ENCODE results near the gene DMD. TPM values are rescaled to one million over a fixed set of nuclear protein-coding genes. Genes with fewer than 3 reads are reported as not detected.

DMD gene
- total and polyA plus RNA-seq, 2 of the 8 experiments (the other 6 are each of a cell fraction or from before 2014, with no cell fraction given), result 4.8 to 7.4 TPM

GRCh38 chrX:31993637-31994036, 1217.7 kb downstream of the DMD start:
- H3K4ac ChIP-seq (replicated peaks; ENCODE audit: insufficient read length, low read depth, low read length), result no peak overlapping the region
- H4K91ac ChIP-seq (replicated peaks; ENCODE audit: insufficient read length, low read length), result no peak overlapping the region
- no peak overlapping the region for H4K8ac ChIP-seq (ENCODE audit: extremely low read depth, insufficient read depth, low read length)
- H2BK120ac ChIP-seq (replicated peaks; ENCODE audit: low read depth, low read length), result no peak overlapping the region
- no peaks in the 10 kb centered on the region for H4K20me1 ChIP-seq (replicated peaks in 1 of 2; ENCODE audit: control insufficient read depth in 1 of 2, insufficient read depth in 2 of 2, low read length in 2 of 2)
- ChIA-PET CTCF (ENCODE audit: partially characterized antibody) (no interaction called here), POLR2A (ENCODE audit: partially characterized antibody) (no interaction called here)
- H3K18ac ChIP-seq (ENCODE audit: extremely low read depth, low read length), result no peak overlapping the region
- no peaks in the 10 kb centered on the region for H3K23me2 ChIP-seq (ENCODE audit: low read depth, low read length)
- H3K9ac ChIP-seq (replicated peaks in 1 of 4; ENCODE audit: extremely low read depth in 1 of 4, low read depth in 3 of 4, low read length in 3 of 4), result no peak overlapping the region
- H3K36me3 ChIP-seq (ENCODE audit: control insufficient read depth in 2 of 4, insufficient read depth in 4 of 4, low read length in 3 of 4), result no peaks in the 10 kb centered on the region
- H2AFZ ChIP-seq (ENCODE audit: low read length), result no peak overlapping the region
- no peak overlapping the region for H3K4me2 ChIP-seq (ENCODE audit: insufficient read depth in 1 of 2, low read depth in 2 of 2, low read length in 2 of 2)
- H3K9me3 ChIP-seq (ENCODE audit: insufficient read depth in 2 of 2, low read depth in 1 of 2, low read length in 1 of 2), result no peaks in the 10 kb centered on the region
- no peaks in the 10 kb centered on the region for H3K79me2 ChIP-seq (ENCODE audit: control insufficient read depth in 1 of 2, insufficient read depth in 2 of 2, low read length in 2 of 2)
- H3K79me1 ChIP-seq (ENCODE audit: low read depth, low read length), result no peaks in the 10 kb centered on the region
- H2BK15ac ChIP-seq (ENCODE audit: low read length), result no peak overlapping the region
- DNase-seq (ENCODE audit: low read depth in 1 of 2, low spot score in 2 of 2), result no peak
- H3K4me1 ChIP-seq (replicated peaks in 1 of 4; ENCODE audit: control insufficient read depth in 3 of 4, insufficient read depth in 4 of 4, low read length in 3 of 4), result no peaks in the 10 kb centered on the region; a peak in 1 of 7 replicates
- no peak overlapping the region for H4K5ac ChIP-seq (ENCODE audit: insufficient read length, low read depth, low read length)
- FAIRE-seq, result no peak
- H3K27ac ChIP-seq (ENCODE audit: low read depth, low read length), result no peak overlapping the region
- no peak overlapping the region for H3K14ac ChIP-seq (ENCODE audit: insufficient read length)
- H2BK20ac ChIP-seq (ENCODE audit: low read length), result no peak overlapping the region
- no peak overlapping the region for H3K4me3 ChIP-seq (ENCODE audit: extremely low read depth in 1 of 4, insufficient read depth in 2 of 4, low read depth in 3 of 4, low read length in 4 of 4)
- H2BK5ac ChIP-seq (ENCODE audit: low read depth, low read length), result no peak overlapping the region
- WGBS, 2 experiments (ENCODE audit: extremely low coverage in 1 of 2, insufficient coverage in 1 of 2, insufficient read length in 1 of 2, insufficient replicate concordance in 2 of 2, low coverage in 1 of 2, low lambda C conversion rate in 2 of 2, missing lambda C conversion rate in 1 of 2), result 91% methylated on average over 4 of the region's 4 CpGs; no CpG with 5 or more reads in 1 of the 2 experiments
- H3K56ac ChIP-seq (replicated peaks; ENCODE audit: insufficient read length, low read depth, low read length), result no peak overlapping the region
- H3K27me3 ChIP-seq (replicated peaks in 1 of 4; ENCODE audit: control insufficient read depth in 3 of 4, extremely low read depth in 1 of 4, insufficient read depth in 3 of 4, low read length in 3 of 4), result no peaks in the 10 kb centered on the region
- no peak overlapping the region for H2AK5ac ChIP-seq (ENCODE audit: low read depth, low read length)
- H2BK12ac ChIP-seq (ENCODE audit: low read depth, low read length), result no peak overlapping the region
- no peak overlapping the region for H3K23ac ChIP-seq (ENCODE audit: insufficient read length)
- TF ChIP-seq ZNF274 (IDR thresholded peaks at IDR 0.05; ENCODE audit: borderline replicate concordance, extremely low read depth, low read length), result no peak
- no peak for TF ChIP-seq CTCF (IDR thresholded peaks at IDR 0.05; ENCODE audit: control extremely low read depth in 1 of 3, insufficient read depth in 1 of 3, low read depth in 1 of 3, low read length in 3 of 3)
- TF ChIP-seq SIX5 (IDR thresholded peaks at IDR 0.05; ENCODE audit: low read depth, low read length), result no peak
- TF ChIP-seq CREB1 (IDR thresholded peaks at IDR 0.05), result no peak
- TF ChIP-seq USF2 (IDR thresholded peaks at IDR 0.05; ENCODE audit: low read length), result no peak
- no peak for TF ChIP-seq TAF7 (optimal IDR thresholded peaks at IDR 0.05; ENCODE audit: borderline replicate concordance, low read depth, low read length)
- no peak for TF ChIP-seq CBX8 (IDR thresholded peaks at IDR 0.05; ENCODE audit: borderline replicate concordance, low read depth, low read length)
- no peak for TF ChIP-seq GABPA (IDR thresholded peaks at IDR 0.05; ENCODE audit: borderline replicate concordance, insufficient read depth, low read length)
- TF ChIP-seq RAD21 (IDR thresholded peaks at IDR 0.05 in 1 of 2, conservative IDR thresholded peaks at IDR 0.05 in 1 of 2; ENCODE audit: low read depth in 2 of 2, low read length in 2 of 2), result no peak
- no peak for TF ChIP-seq YY1 (IDR thresholded peaks at IDR 0.05; ENCODE audit: low read depth, low read length)
- TF ChIP-seq SP1 (IDR thresholded peaks at IDR 0.05; ENCODE audit: low read depth, low read length), result no peak

All from H1 (cell line).